NCI-H2196 (cell line): ENCODE measurements around the gene ELFN2.
"Not testable (repeated sequence)": the region's sequence is repeated elsewhere in the genome, so short reads cannot be mapped to it uniquely, and the experiment has no call there.

Experiments used
- DNase-seq: peaks from one replicate; lab custom pipeline; 2025; ENCODE audit not compliant: unreplicated experiment; lab: John Stamatoyannopoulos, UW

Gene ELFN2, protein sequence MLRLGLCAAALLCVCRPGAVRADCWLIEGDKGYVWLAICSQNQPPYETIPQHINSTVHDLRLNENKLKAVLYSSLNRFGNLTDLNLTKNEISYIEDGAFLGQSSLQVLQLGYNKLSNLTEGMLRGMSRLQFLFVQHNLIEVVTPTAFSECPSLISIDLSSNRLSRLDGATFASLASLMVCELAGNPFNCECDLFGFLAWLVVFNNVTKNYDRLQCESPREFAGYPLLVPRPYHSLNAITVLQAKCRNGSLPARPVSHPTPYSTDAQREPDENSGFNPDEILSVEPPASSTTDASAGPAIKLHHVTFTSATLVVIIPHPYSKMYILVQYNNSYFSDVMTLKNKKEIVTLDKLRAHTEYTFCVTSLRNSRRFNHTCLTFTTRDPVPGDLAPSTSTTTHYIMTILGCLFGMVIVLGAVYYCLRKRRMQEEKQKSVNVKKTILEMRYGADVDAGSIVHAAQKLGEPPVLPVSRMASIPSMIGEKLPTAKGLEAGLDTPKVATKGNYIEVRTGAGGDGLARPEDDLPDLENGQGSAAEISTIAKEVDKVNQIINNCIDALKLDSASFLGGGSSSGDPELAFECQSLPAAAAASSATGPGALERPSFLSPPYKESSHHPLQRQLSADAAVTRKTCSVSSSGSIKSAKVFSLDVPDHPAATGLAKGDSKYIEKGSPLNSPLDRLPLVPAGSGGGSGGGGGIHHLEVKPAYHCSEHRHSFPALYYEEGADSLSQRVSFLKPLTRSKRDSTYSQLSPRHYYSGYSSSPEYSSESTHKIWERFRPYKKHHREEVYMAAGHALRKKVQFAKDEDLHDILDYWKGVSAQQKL

DNA sequence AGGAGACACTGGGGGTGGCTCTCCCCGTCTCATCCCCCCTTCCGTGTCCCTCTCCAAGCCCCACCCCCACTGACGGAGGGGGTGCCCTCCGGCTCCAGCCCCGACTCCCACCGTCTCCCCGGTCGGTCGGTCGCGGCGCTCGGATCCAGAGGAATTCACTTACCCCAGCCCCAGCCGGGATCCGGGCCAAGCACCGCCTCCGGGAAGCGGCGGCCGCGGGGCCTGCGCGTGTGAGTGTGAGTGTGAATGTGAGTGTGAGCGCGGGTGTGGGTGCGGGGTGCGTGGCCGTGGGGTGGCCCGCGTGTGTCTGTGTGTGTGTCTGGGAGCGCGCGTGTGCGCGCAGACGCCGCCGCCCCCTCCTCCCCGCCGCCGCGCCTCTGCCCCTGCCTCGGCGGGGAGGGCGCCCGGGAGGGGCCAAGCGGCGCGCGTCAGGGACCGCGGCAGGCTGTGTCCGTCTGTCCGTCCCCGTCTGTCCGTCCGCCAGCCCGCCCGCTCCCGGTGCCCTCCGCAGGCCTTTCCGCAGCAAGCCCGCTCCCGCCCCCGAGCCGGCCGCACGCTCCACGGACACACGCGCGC lies at the start of gene ELFN2:
Gene ELFN2, minus strand, starts transcription at position 345 of the 576 bp plus-strand sequence. CDS start 51,945 bp downstream, outside the sequence.
- DNase-seq = no peak

DNA sequence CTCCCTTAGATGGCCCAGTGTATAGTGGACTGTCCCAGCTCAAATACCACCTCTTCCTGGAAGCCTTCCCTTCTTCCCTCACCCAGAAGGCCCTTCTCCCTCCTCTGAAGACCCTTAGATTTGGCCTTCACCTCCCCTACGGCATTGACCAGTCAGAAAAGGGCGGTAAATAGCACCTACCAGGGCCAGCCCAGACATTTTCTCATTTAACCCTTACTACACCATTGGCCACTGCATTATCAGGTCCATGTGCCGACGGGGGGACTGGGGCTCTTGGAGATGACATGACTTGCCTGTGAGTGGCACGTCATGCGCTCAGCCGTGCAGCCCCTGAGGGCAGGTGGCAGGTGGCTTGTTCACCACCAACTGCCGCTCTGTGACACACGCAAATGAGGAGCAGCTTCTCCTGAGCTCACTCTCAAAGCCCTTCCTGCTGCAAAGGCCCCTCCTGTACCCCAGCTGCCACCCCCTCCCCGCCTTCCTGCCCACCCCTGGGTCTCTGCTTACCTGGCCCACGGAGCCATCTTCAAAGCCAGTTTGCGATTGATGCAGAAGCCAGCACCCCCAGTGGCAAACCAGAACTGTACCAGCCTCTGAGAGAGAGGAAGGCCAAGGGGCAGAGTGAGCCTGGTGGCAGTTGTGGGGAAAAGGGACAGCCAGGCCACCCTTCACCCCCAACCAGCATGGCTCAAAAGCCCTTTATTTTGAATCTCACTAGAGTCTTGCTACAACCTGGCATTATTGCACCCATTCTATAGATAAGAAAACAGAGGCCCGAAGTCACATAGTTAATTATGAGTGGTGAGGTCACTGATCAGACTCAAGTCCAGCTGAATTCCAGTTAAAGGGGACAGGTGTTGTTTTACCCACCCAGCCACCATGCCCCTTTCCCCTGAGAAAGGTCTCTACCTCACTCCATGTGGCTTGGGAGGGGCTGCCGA lies 49.4 kb upstream of the ELFN2 start:
- no peak for DNase-seq

DNA sequence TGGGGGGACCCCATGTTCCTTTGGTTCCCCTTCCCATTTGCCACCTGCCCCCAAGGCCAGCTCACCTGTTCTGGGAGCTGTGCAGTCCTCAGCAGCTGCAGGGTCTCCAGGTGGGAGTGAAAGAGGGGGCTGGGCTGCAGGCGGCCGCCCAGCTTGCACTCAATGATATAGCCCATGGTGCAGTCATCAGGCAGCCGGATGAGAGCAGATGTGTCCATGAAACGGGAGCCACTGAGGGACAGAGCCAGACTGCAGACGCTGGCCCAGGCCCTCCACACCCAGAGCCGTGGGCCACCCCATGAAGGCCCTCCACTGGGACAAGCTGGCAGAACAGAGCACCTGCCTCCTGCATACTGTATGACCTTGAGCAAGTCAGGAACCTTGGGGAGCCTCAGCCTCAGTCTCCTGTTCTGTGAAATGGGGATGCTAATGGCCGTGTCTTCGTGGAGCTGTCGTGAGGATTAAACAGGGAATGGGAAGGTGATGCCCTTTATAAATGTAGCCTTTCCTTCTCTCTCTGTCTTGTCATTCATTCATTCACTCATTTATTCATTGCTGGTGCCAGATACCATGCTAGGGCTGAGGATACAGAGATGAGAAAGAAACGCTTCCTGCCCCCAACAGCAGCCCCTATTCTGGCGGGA lies 47.3 kb upstream of the ELFN2 start:
- DNase-seq = no peak

DNA sequence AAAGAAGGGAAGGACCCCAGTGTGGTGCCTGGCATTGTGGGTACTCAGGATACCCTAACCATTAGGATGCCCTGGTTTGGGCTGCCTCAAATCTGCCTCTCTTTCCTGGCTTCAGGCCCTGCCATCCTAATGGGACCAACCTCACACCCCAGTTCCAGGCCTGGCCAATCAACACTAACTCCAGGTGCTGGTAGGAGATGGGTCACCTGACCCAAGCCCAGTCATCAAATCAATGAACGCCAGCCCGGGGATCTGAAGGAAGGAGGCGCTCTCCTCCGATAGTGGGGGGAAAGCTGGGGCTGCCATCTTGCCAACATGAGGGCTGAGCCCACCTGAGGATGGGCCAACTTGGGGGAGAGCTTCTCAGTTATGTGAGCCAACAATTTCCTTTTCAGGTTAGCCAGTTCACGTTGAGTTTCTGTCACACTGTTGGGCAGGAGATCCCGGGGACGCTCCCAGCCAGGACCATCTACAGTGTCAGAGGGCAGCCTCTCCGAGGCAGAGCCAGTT lies 46.2 kb upstream of the ELFN2 start:
- DNase-seq = no peak

DNA sequence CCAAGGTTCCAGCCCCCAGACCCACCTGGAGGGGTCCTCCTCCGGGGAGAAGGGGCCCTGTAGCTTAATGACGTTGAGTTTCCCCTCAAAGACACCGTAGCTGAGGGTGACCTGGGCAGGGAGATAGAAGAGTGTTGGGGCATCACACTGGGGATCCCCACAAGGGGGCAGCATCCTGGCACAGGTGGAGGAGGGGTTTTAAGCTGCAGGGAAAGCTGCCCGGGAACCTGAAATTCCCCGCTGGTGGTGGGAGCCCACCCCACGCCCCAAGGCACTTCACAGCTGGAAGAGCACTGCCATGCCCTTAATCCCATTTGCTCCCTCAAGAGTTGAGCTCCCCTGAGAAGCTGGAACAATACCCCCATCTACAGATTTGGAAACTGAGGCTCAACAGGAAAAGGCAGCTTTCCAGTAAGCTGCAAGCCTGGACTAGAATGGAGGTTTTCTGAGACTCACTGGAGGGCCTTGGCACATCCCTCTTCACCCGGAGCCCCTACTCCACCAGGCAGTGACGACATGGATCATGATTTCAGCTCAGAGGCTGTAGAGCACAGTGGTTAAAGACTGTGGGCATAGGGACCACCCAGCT lies 45.2 kb upstream of the ELFN2 start:
- peak; percentile 7 for DNase-seq

DNA sequence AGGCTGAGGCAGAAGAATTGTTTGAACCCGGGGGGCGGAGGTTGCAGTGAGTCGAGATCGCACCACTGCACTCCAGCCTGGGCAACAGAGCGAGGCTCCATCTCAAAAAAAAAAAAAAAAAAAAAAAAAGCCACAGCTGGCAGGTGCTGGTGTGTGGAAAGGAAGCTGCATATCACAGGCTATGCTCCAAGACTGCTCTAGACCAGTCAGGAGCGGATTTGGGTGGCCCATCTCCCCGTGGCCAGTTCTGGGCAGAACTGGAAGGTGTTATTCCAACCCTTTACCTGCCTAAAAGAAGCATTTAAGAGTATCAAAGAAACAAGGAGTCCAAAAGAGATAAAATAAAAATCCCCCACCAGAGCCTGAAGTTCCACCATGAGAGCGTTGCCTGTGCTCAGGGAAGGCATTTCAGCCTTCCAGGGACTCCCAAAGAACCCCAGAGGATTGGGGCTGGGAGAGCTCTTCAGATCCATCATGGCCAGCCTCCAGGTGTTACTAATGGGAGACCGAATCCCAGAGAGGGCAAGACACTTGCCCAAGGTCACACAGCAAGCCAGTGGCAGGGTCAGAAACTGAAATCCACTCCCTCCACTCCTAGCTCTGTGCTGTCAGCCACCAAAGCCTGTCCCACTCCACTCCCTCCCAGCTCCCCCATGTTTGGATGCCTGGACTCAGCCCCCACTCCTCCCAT lies 44.6 kb upstream of the ELFN2 start:
- DNase-seq = no peak

DNA sequence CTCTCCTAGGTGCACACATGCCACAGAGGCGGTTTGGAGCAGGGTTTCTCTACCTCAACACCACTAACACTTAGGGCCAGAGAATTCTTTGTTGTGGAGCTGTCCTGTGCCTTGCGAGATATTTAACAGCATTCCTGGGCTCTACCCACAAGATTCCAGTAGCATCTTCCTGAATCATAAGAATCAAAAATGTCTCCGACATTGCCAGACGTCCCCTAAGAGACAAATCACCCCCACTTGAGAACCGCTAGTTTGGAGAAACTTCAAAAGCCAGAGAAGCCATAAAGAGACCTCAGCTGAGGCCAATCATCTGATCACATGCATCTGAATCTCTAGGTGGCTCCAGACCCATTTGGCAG lies 42.8 kb upstream of the ELFN2 start:
- no peak for DNase-seq

DNA sequence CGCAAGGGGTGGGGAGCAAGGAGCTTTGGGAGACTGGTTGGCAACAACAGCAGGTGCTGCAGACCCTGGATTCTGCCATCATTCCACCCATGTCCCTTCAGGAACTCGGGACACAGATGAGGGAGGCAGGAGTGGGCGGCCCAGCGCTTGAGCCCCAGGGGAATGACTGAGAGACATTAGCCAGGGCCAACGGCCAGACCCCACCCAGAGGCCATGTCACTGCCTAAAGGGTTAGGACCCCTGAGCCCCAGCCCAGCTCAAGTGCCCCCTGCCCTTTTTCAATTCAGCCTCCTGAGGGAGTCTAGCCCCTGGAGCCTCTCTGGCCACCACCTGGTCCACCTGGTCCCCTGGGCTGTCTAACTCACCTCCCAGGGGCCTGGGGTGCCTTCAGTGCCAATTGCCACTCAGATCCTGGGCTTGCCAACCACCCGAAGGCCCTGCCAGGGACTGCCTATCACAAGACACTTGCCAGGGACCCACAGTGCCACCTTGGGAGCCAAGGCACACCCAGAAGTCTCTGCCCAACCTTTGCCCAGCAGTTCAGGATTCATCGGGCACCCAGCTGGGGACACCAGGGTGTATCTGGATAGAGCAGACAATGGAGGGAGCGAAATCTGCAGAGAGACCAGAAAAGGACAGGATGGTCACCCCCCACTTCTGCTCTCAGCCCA lies 42.3 kb upstream of the ELFN2 start:
- no peak for DNase-seq

DNA sequence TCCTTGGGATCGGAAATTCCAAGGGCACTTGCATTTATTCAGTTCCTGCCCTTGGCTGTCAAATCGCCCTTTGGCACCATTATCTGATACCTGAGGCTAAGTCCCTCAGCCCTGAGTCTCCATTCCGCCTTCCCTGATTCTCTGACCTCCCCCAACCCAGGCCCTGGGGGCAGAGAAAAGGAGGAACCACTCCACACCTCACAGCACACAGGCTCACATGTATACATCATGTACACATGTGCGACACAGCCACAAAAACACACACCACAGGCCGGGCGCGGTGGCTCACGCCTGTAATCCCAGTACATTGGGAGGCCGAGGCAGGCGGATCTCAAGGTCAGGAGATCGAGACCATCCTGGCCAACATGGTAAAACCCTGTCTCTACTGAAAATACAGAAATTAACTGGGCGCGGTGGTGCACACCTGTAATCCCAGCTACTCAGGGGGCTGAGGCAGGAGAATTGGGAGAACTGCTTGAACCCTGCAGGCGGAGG lies 41.0 kb upstream of the ELFN2 start:
- not testable (repeated sequence) for DNase-seq

DNA sequence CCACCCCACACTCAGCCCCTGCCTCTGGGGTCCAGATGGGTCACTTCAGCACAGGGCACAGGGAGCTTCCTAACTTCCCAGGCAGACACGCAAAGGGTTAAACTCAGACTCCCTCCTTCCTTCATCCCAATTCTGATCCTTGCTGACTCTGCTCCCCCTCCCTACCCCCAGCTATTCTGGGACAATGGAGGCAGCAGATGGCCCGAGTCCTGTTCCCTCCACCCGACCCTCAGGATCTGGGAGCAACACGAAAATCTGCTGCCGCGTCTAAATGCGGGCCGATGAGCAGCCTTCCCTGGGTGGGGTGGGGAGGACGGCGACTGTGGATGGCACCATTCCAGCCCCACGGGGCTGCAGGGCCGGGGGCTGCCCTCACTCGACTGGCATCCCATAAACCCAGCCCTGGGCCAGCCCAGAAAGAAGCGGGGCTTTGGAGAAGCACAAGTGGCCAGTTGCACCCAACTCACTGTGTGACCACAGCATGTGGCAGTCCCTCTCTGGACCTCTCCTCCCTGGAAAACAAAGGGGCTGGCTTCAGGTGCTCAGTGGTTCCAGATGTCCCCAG lies 40.2 kb upstream of the ELFN2 start:
- no peak for DNase-seq

DNA sequence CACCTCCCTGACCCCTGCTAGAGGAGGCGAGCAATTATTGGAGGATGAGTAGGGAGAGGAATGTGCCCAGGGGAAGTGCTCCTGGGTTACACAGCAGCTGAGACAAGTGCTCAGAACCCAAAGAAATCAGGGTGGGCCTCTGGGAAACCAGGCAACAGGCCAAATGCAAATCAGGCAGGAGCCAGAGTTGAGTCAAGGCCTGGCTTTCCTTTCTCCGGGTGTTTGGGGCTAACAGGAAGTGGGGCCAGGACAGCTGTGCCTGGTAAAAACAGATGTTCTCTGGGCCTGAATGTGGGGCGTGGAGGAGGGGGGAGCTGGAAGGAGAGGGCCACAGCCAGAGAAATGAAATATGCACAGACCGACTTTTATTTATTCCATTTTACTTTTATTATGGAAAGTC lies 36.9 kb upstream of the ELFN2 start:
- DNase-seq = no peak

DNA sequence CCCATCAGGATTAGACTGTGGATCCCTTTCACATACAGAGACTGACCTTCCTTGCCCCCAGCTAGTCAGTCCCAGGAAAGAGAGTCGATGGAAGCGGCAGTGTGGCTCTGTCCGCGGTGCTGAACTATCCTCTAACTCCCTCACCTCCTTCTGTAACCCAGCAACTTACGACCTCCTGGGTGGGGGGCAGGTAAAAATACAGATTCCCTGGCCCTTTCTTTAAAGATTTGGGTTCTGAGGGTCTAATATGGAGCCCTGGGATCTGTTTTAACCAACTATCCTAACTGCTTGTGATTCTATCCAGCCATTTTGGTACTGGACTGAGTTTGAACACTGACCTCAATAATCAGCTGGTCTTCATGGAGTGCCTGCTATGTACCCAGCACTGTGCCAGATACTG lies 35.7 kb upstream of the ELFN2 start:
- DNase-seq = no peak

DNA sequence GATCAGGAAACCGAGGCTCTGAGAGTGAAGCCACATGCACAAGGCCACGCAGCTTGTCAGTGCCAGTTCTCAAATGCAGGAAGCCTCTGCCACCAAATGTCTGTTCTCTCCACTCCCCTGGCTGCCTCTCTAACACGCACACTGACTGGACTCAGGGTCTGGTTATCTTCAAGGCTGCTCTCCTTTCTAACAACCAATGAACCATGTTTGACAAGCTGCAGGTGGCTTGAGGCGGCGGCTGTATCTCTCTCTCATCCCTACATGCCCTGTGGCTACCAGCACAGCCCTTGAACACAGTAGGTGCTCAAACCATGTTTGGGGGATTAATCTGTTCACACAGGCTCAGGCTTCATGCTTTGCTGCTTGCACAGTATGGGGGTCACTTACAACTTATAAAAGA lies 35.2 kb upstream of the ELFN2 start:
- no peak for DNase-seq

DNA sequence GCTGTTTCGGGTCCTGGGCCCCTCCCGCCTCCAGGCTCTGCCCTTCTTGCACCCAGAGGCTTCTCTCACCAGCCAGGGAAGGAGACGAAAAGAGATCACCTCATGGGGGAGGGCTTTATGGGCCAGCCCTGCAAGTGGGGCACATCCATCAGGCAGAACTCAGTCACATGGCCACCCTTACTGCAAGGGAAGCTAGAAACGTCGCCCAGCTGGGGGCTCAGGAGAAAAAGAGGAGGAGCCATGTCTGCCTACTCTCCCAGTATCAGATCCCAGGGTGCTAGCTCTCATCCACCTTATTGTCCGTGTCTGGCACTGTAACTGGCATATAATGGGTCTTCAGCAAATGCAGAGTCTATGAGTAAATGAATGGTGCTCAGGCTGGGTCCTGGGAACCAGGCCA lies 34.7 kb upstream of the ELFN2 start:
- no peak for DNase-seq

DNA sequence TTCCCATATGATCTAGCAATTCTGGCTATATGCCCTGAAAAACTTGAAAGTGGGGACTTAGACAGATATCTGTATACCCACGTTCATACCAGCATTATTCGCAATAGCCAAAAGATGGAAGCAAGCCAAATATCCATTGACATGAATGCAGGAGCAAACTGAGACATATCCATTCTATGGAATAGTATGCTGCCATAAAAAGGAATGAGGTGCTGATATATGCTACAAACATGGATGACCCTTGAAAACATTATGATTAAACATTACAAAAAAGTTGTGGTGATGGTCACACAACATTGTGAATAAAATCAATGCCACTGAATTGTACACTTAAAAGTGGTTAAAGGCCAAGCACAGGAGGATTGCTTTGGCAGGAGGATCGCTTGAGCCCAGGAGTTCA lies 33.4 kb upstream of the ELFN2 start:
- no peak for DNase-seq

DNA sequence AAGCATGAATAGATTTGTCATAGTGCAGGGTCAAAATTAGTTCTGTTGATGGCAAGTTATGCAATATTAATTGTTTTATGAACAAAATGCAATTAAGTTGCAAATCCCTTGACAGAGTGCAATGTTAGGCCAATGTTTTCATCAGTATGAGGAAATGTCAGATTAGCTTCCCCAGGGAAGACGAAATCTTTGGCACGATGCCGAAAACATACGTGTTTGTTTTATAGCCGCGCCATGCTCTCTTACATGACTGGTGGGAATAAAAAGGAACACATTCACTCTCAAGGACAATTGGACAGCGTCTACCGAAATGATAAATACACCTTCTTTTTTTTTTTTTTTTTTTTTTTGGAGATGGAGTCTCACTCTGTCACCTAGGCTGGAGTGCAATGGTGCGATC lies 31.9 kb upstream of the ELFN2 start:
- DNase-seq = no peak

DNA sequence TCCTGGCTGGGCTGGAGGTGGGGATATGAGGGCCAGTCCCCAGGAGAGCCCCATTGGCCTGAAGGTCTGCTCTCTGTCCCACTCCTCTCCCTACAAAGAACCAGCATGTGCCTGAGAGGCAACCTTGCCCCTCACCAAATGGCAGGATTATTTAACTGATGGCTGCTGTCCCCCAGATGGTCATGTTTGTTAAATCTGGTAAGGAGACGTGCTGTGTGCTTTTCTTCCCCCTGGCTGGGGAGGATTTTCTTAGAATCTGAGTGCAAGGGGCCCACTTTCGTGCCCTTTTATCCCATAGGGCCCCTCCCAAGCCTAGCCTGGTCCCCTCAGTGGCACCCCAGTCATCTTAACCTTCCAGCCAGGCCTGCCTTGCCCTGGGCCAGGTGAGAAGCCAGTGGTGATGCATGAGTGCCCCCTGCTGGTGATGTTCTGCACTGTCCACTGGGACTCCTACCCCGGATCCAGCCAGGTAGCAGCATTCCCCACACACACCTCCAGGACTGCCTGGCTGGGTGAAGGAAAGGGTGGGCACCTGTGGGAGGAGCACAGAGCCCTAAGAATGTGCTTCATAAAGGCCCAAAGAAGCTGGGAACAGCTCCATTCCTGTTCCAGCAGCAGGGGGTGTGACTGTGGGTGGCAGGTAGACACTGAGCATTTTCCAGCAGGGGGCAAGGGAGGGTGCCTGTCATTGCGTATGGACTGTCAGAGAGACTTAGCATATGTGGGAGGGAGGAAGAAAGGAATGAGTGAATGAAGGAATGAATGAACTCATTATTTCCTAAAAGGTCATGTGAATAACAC lies 30.0 kb upstream of the ELFN2 start:
- peak; percentile 37 for DNase-seq
